IPS DF 6.9 (cell line): ENCODE results near the gene PCBP4.

Source experiments
- DNase-seq: peaks from one replicate; pipeline ENCODE4 v3.0.0-alpha.2; 2013; ENCODE audit warnings: low read depth, low spot score
- H3K27ac ChIP-seq: one replicate; pipeline ENCODE4 v1.5.1; 2013; ENCODE audit warnings: low read length, control low read depth
- H3K27me3 ChIP-seq: 2 replicates; pipeline ENCODE4 v1.6.1; 2013; ENCODE audit warnings: mild to moderate bottlenecking, low read length; ENCODE audit not compliant: control insufficient read depth, insufficient read depth
- H3K36me3 ChIP-seq: 2 replicates; pipeline ENCODE4 v1.6.1; 2013; ENCODE audit warnings: low read length; ENCODE audit not compliant: control insufficient read depth, insufficient read depth
- H3K4me1 ChIP-seq: 2 replicates; pipeline ENCODE4 v1.6.1; 2013; ENCODE audit warnings: low read length; ENCODE audit not compliant: control insufficient read depth, insufficient read depth
- H3K4me3 ChIP-seq: 2 replicates; pipeline ENCODE4 v1.5.1; 2013; ENCODE audit warnings: mild to moderate bottlenecking, low read length
- H3K9me3 ChIP-seq: 2 replicates; pipeline ENCODE4 v1.6.1; 2013; ENCODE audit warnings: low read length, inconsistent platforms; ENCODE audit not compliant: control insufficient read depth, insufficient read depth
- WGBS: extraction: QIAGEN DNeasy Blood & Tissue Kit; methylation state at CpG from one replicate; pipeline ENCODE4 v1.1.7; 2013; ENCODE audit warnings: mixed read lengths, missing lambda C conversion rate; ENCODE audit not compliant: insufficient read length, insufficient coverage; 5-methylcytosine and 5-hydroxymethylcytosine counted together

PCBP4 gene

DNA sequence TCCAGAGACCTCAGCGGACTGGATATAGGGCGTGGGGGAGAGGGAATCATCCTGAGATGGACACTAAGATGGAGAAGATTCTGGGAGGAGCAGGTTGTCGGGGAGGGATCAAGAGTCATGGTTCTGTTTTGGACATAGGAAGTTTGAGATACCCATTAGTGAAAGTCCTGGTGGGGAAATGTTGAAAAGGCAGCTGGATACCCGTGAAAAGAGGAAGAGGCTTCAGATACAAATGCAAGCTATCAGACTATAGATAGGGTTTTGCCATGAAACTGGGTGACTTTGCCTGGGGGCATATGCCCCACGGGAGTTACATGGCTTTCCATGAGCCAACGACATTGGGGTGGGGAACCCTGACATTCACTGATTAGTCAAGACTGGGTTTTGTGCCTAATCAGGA lies 13.1 kb downstream of the PCBP4 start:
- Histone ChIP-seq H3K4me3 (no peak overlapping the region), H3K9me3 (no peaks in the 10 kb centered on the region), H3K36me3 (no peaks in the 10 kb centered on the region), H3K27ac (no peak overlapping the region), H3K27me3 (peaks cover 15% of the 10 kb centered on the region), H3K4me1 (peaks cover 5% of the 10 kb centered on the region)
- WGBS, result no CpG with 5 or more reads among the region's 6 CpGs
- DNase-seq, result no peak

DNA sequence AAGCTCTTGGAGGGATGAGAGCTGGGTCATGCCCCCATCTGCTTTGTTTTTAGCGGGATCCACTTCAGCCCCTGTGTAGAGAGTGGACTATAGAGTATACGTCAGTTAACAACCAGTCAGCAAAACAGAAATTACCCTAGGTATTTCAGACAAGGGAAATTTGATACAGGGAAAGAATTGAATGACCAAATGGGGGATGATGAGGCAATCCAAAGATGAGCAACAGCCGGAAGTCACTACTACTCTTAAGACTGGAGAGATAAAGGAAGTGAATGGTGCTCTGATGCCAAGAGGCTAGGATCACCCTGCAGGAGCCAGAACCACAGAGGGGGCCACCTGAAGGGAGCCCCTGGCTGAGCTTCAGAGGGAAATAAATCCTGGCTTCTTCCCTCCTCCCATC lies 13.8 kb downstream of the PCBP4 start:
- no peak for DNase-seq
- Histone ChIP-seq H3K4me3 (no peak overlapping the region), H3K27ac (no peak overlapping the region), H3K27me3 (peaks cover 15% of the 10 kb centered on the region), H3K4me1 (peaks cover 5% of the 10 kb centered on the region), H3K9me3 (no peaks in the 10 kb centered on the region), H3K36me3 (no peaks in the 10 kb centered on the region)
- WGBS, result no CpG with 5 or more reads among the region's 3 CpGs

DNA sequence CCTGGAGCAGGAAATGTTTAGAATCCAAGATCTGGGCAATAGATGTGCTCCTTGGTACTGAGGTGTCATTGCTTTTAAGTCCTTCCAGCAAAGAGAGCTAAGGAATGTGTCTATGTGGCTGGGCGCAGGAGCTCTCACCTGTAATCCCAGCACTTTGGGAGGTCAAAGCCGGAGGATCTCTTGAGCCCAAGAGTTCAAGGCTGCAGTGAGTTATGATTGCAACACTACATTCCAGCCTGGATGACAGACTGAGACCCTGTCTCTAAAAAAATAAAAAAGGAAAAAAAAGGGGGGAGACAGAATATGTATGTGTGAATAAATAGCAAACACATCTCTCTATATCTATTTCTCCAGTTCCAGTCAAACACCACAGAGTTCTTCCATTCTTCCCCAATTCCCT lies 16.4 kb downstream of the PCBP4 start:
- Histone ChIP-seq H3K4me1 (peaks cover 2% of the 10 kb centered on the region), H3K27me3 (peaks cover 15% of the 10 kb centered on the region), H3K27ac (no peak overlapping the region), H3K9me3 (no peaks in the 10 kb centered on the region), H3K4me3 (no peak overlapping the region), H3K36me3 (no peaks in the 10 kb centered on the region)
- WGBS, result no CpG with 5 or more reads among the region's 2 CpGs
- no peak for DNase-seq

DNA sequence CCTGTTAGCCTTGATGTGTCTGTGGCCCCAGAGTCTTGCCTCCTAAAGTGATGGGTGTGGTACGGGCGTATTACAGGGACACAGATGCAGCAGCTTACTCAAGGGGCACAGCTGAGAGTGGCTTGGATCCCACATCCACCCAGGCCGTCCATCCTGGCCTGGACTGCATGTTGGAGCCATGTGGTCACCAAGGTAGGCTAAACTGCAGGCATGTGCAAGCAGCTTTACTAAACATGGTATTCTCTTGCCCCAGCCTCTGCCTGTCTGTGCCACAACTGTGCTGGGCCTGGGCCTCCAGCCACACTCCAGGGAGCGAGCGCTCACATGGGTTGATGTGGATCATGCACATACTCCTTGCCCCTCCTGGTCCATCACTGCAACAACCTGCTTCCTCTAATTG lies 18.1 kb downstream of the PCBP4 start:
- Histone ChIP-seq H3K27ac (no peak overlapping the region), H3K36me3 (no peaks in the 10 kb centered on the region), H3K9me3 (no peaks in the 10 kb centered on the region), H3K4me1 (no peaks in the 10 kb centered on the region), H3K27me3 (peaks cover 2% of the 10 kb centered on the region; the same call in 1 of the 2 replicates), H3K4me3 (no peak overlapping the region)
- DNase-seq, result no peak
- no CpG with 5 or more reads among the region's 5 CpGs for WGBS

DNA sequence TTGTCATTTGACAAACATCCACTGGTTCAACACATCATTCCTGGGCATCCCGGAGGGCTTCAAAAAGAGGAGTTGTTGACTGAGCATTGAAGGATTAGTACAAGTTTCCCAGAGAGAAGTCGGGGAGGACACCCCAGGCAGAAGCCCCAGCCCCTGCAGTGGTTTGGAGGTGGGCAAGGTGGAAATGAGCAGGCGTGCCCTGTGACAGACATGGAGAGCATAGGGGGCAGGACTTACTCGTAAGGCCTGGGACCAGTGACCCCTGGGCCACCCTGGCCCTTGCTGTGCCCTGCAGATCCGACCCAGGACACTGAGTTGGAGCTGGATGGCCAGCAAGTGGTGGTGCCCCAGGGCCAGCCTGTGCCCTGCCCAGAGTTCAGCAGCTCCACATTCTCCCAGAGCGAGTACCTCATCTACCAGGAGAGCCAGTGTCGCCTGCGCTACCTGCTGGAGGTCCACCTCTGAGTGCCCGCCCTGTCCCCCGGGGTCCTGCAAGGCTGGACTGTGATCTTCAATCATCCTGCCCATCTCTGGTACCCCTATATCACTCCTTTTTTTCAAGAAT lies 19.2 kb downstream of the PCBP4 start:
- H3K36me3 ChIP-seq, result no peaks in the 10 kb centered on the region
- DNase-seq, result no peak
- H3K9me3 ChIP-seq, result no peaks in the 10 kb centered on the region
- no peaks in the 10 kb centered on the region; the same call in 1 of the 2 replicates for H3K27me3 ChIP-seq
- no CpG with 5 or more reads among the region's 10 CpGs for WGBS
- no peak overlapping the region for H3K27ac ChIP-seq
- no peaks in the 10 kb centered on the region for H3K4me1 ChIP-seq
- no peak overlapping the region for H3K4me3 ChIP-seq

DNA sequence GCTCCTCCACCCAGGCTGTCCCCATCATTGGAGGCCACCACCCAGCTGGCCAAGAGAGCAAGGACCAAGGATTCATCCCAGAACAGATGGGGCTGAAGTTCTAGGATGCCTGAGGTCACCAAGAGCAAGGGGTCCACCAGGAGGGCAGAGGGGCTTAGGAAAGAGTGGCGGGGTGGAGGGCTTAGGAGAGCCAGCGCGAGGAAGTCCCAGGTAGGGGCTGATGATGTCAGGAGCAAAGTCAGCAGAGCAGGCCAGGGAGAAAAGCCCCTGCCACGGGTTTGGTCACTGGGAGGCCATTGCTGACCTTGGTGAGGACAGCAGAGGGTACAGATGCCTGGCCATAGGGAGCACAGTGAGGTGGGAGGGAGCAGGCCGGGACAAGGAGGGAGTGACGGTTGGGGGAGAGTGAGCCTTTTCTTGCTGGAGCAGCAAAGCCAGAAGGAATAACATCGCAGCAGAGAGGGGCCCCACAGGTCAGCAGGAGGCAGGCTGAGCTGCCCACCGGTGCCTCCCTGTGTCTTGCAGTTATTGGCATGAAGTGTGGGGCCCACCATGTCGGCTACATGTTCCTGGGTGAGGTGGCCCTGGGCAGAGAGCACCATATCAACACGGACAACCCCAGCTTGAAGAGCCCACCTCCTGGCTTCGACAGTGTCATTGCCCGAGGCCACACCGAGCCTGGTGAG lies 19.9 kb downstream of the PCBP4 start:
- H3K36me3 ChIP-seq, result no peaks in the 10 kb centered on the region
- H3K27ac ChIP-seq, result no peak overlapping the region
- H3K4me3 ChIP-seq, result no peak overlapping the region
- peaks cover 4% of the 10 kb centered on the region for H3K4me1 ChIP-seq
- H3K9me3 ChIP-seq, result no peaks in the 10 kb centered on the region
- H3K27me3 ChIP-seq, result no peaks in the 10 kb centered on the region
- DNase-seq, result no peak
- WGBS, result no CpG with 5 or more reads among the region's 13 CpGs

DNA sequence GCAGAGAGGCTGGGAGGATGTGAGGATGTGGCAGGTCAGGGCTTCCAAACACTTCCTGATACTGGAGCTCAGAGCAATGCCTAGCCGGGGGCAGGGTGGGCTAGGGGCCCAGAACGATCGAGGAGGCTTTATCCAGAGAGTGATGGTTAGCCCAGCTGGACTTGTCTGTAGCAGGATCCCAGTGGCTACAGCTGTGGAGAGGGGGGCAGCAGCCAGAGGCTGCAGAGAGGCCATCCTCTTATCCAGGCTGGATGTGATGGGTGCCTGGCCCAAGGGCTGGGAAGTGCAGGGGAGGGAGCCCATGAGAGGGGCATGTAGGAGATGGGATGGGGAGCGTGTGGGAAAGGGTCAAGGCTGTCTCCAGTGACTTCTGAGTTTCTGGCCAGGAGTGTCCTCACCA lies 20.5 kb downstream of the PCBP4 start:
- Histone ChIP-seq H3K36me3 (no peaks in the 10 kb centered on the region), H3K4me1 (peaks cover 4% of the 10 kb centered on the region), H3K27me3 (no peaks in the 10 kb centered on the region), H3K4me3 (no peak overlapping the region), H3K27ac (no peak overlapping the region), H3K9me3 (no peaks in the 10 kb centered on the region)
- no peak for DNase-seq
- no CpG with 5 or more reads among the region's 4 CpGs for WGBS

DNA sequence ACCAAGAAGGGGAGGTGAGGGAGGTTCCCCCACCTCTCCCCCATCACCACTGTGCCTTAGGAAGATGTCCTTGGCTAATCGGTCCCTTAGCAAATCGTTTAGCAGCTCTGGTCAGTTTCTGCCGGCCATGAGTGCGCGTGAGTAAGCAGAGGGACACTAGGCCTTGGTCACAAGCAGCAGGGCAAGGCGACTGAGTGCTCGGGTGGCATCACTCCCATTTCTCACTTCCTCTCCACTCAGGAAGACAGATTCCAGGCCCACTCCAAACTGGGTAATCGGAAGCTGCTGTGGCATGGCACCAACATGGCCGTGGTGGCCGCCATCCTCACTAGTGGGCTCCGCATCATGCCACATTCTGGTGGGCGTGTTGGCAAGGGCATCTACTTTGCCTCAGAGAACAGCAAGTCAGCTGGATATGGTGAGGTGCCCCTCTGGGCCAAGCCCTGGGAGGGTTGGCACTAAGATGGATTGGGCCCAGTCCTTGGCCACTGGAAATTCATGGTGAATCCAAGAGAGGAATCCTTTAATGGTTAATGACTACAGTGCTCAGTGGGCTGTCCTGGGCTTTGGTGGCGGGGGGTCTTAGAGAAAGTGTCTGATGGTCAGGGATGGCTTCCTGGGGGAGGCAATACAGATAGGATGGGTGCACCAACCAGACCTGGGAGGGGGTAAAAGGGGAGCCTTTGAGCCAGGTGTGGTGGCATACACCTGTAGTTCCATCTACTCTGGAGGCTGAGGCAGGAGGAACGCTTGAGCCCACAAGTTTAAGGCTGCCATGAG lies 21.1 kb downstream of the PCBP4 start:
- Histone ChIP-seq H3K4me3 (no peak overlapping the region), H3K9me3 (no peaks in the 10 kb centered on the region), H3K36me3 (no peaks in the 10 kb centered on the region), H3K27me3 (no peaks in the 10 kb centered on the region), H3K27ac (no peak overlapping the region), H3K4me1 (peaks cover 4% of the 10 kb centered on the region)
- no peak for DNase-seq
- WGBS, result no CpG with 5 or more reads among the region's 14 CpGs

DNA sequence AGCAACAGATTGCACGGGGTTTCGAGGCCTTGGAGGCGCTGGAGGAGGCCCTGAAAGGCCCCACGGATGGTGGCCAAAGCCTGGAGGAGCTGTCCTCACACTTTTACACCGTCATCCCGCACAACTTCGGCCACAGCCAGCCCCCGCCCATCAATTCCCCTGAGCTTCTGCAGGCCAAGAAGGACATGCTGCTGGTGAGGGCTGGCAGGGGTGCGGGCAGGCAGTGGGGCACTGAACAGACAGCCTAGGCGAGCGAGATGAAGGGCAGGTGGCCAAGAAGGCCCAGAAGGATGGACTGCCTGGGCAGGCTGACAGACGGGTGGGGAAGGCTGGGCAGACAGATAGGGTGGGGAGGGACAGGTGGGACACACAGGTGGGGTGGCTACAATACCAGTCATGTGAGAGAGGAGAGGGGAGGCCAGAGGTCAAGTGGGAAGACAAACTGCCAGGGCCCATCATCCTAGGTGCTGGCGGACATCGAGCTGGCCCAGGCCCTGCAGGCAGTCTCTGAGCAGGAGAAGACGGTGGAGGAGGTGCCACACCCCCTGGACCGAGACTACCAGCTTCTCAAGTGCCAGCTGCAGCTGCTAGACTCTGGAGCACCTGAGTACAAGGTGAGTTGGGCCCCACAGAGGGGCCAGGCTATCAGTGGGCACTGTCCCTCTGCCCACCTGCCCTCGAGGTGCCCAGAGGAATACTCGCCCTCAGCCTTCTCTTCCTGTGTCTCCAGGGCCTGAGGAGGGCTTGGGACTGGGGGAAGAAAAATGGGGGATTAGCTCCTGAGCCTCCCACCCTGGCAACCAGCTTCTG lies 22.0 kb downstream of the PCBP4 start:
- Histone ChIP-seq H3K36me3 (no peaks in the 10 kb centered on the region), H3K4me3 (no peak overlapping the region), H3K27ac (no peak overlapping the region), H3K4me1 (peaks cover 4% of the 10 kb centered on the region), H3K27me3 (no peaks in the 10 kb centered on the region), H3K9me3 (no peaks in the 10 kb centered on the region)
- WGBS, result no CpG with 5 or more reads among the region's 18 CpGs
- no peak for DNase-seq

DNA sequence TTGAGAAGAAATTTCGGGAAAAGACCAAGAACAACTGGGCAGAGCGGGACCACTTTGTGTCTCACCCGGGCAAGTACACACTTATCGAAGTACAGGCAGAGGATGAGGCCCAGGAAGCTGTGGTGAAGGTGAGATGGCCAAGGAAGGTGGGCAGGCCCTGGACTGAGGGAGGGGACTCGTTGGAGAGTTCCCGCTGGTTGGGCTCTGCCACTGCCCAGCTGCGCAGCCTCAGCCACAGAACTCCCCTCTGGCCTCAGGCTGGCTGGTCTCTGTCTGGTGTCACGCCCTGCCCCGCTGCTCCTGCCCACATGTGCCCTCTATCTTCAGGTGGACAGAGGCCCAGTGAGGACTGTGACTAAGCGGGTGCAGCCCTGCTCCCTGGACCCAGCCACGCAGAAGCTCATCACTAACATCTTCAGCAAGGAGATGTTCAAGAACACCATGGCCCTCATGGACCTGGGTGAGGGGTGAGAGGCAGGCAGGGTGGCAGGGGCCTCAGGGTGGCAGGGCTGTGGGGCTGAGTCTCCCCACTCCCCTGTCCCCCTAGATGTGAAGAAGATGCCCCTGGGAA lies 22.7 kb downstream of the PCBP4 start:
- no CpG with 5 or more reads among the region's 11 CpGs for WGBS
- Histone ChIP-seq H3K27ac (no peak overlapping the region), H3K4me1 (peaks cover 4% of the 10 kb centered on the region), H3K36me3 (no peaks in the 10 kb centered on the region), H3K4me3 (no peak overlapping the region), H3K27me3 (no peaks in the 10 kb centered on the region), H3K9me3 (no peaks in the 10 kb centered on the region)
- DNase-seq, result no peak
